ENCODE results near the gene YAF2. TPM values are rescaled to one million over a fixed set of nuclear protein-coding genes. Genes with fewer than 3 reads are reported as not detected.
A peak's percentile ranks its signal among the peaks of the same experiment; 100 is the strongest.

The YAF2 gene
- total RNA-seq, 1 experiment from 2014 or later: 15.0 TPM

DNA sequence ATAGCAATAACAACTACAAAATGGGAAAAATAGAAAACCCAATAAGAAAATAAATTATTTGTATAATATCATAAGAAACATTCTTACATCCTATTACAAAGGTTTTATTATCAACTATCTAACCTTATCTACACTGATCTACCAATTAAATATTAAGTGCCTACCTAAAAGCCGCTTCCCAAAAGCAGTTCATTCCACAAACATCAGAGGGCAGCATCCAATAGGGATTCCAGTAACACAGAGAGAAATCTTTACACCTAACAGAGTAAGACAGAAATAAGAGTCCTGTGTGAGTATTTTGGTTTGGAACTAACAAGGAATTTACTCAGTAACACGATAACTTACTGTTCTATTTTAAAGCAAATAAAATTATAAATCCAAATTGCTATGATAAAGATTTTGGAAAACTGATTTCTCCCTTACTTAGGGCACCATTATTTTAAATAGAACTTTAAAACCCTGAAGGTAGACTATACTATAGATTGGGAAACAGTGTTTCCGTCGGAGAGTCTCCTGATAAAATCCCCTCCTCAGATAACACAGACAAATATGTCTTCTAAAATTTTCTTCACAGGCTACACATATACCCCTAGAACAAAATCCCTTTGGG, 108.3 kb downstream of the YAF2 start (continued):
- TF ChIP-seq CEBPB (IDR thresholded peaks at IDR 0.05; ENCODE audit: low read depth): no peak
- no peak for TF ChIP-seq POLR2AphosphoS5 (IDR thresholded peaks at IDR 0.05; ENCODE audit: low read depth, low read length)
- TF ChIP-seq, protein P1, sequence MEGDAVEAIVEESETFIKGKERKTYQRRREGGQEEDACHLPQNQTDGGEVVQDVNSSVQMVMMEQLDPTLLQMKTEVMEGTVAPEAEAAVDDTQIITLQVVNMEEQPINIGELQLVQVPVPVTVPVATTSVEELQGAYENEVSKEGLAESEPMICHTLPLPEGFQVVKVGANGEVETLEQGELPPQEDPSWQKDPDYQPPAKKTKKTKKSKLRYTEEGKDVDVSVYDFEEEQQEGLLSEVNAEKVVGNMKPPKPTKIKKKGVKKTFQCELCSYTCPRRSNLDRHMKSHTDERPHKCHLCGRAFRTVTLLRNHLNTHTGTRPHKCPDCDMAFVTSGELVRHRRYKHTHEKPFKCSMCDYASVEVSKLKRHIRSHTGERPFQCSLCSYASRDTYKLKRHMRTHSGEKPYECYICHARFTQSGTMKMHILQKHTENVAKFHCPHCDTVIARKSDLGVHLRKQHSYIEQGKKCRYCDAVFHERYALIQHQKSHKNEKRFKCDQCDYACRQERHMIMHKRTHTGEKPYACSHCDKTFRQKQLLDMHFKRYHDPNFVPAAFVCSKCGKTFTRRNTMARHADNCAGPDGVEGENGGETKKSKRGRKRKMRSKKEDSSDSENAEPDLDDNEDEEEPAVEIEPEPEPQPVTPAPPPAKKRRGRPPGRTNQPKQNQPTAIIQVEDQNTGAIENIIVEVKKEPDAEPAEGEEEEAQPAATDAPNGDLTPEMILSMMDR (IDR thresholded peaks at IDR 0.05 in 2 of 3, conservative IDR thresholded peaks at IDR 0.05 in 1 of 3; ENCODE audit: borderline replicate concordance in 1 of 3, insufficient read depth in 1 of 3, low read depth in 2 of 3, low read length in 2 of 3): peak; percentile 74 to 85 (median 83)

DNA sequence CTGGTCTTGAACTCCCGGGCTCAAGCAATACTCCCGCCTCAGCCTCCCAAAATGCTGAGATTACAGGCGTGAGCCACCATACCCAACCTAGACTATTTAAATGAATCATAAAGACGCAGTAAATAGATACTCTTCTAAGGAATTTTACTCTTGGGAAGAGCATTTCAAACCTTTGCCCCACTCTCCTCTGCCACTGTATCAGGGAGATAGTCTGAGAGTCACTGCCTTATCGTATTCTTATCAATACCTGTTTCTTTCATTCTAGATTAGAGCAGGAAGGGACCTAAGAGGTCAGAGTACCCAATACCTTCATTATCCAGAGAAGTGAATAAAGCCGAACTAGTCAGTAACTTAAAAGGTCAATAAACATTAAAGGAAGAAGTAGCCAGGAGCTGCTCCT, 109.2 kb downstream of the YAF2 start:
- Histone ChIP-seq H3K27me3 (ENCODE audit: insufficient read depth, low read length) (no peaks in the 10 kb centered on the region), H3K9ac (ENCODE audit: low read length) (no peak overlapping the region), H4K20me1 (ENCODE audit: insufficient read depth) (peaks cover 20% of the 10 kb centered on the region; the same call in 1 of the 2 replicates), H2AFZ (ENCODE audit: low read depth, low read length, poor library complexity, severe bottlenecking) (no peak overlapping the region), H3K27ac (ENCODE audit: low read depth, low read length) (no peak overlapping the region), H3K9me2 (ENCODE audit: insufficient read depth) (no peaks in the 10 kb centered on the region), H3K79me2 (ENCODE audit: insufficient read depth, low read length) (peaks cover 85% of the 10 kb centered on the region), H3K4me1 (ENCODE audit: control insufficient read depth in 1 of 2, insufficient read depth in 2 of 2, low read length in 2 of 2) (peaks cover 0 to 13% of the 10 kb centered on the region in 2 experiments; a peak in 2 of 4 replicates), H3K4me2 (ENCODE audit: low read length) (no peak overlapping the region), H3K9me3 (ENCODE audit: control insufficient read depth in 1 of 2, insufficient read depth in 1 of 2, low read depth in 1 of 2, low read length in 2 of 2) (no peaks in the 10 kb centered on the region), H3K36me3 (ENCODE audit: control insufficient read depth in 1 of 2, insufficient read depth in 2 of 2, low read length in 2 of 2) (no peaks in the 10 kb centered on the region), H3K4me3 (replicated peaks in 1 of 2; ENCODE audit: low read depth in 1 of 2, low read length in 2 of 2) (no peak overlapping the region)
- intact Hi-C loops (cut with micrococcal nuclease): loop anchor here (1.0 kb wide), 2 partner anchors 203 to 243 kb away; no protein-coding TSS in a partner anchor
- no TSS peak for BruUV-seq (replicated peaks)
- ATAC-seq (no peak), DNase-seq (ENCODE audit: low read depth, low spot score) (no peak)
- TF ChIP-seq, protein P2, sequence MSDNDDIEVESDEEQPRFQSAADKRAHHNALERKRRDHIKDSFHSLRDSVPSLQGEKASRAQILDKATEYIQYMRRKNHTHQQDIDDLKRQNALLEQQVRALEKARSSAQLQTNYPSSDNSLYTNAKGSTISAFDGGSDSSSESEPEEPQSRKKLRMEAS (IDR thresholded peaks at IDR 0.05): no peak
- TF ChIP-seq, protein P3, sequence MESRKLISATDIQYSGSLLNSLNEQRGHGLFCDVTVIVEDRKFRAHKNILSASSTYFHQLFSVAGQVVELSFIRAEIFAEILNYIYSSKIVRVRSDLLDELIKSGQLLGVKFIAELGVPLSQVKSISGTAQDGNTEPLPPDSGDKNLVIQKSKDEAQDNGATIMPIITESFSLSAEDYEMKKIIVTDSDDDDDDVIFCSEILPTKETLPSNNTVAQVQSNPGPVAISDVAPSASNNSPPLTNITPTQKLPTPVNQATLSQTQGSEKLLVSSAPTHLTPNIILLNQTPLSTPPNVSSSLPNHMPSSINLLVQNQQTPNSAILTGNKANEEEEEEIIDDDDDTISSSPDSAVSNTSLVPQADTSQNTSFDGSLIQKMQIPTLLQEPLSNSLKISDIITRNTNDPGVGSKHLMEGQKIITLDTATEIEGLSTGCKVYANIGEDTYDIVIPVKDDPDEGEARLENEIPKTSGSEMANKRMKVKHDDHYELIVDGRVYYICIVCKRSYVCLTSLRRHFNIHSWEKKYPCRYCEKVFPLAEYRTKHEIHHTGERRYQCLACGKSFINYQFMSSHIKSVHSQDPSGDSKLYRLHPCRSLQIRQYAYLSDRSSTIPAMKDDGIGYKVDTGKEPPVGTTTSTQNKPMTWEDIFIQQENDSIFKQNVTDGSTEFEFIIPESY (IDR thresholded peaks at IDR 0.05; ENCODE audit: extremely low read depth, insufficient replicate concordance, low read length): no peak
- RAD21 ChIA-PET (ENCODE audit: low non-redundant PET in 1 of 2, low total read pairs in 2 of 2, uncharacterized antibody in 2 of 2, unreplicated experiment in 2 of 2): no interaction called here
- POLR2A ChIA-PET: no interaction called here
- CTCF ChIA-PET: interaction anchor here (0.6 to 1.1 kb wide), 3 partner anchors 12 to 865 kb away, joined by 3 to 6 read pairs (median 3); no protein-coding TSS in a partner anchor
